HG03039 (cell line): ENCODE data around the gene RP2.
A peak's percentile ranks its signal among the peaks of the same experiment; 100 is the strongest.

Source experiments
- ATAC-seq: cut with Tn5 transposase; IDR thresholded peaks from one replicate; pipeline ENCODE4 v1.9.1; 2021; ENCODE audit warnings: mild to moderate bottlenecking, moderate library complexity; ENCODE audit not compliant: unreplicated experiment

RP2 gene

DNA sequence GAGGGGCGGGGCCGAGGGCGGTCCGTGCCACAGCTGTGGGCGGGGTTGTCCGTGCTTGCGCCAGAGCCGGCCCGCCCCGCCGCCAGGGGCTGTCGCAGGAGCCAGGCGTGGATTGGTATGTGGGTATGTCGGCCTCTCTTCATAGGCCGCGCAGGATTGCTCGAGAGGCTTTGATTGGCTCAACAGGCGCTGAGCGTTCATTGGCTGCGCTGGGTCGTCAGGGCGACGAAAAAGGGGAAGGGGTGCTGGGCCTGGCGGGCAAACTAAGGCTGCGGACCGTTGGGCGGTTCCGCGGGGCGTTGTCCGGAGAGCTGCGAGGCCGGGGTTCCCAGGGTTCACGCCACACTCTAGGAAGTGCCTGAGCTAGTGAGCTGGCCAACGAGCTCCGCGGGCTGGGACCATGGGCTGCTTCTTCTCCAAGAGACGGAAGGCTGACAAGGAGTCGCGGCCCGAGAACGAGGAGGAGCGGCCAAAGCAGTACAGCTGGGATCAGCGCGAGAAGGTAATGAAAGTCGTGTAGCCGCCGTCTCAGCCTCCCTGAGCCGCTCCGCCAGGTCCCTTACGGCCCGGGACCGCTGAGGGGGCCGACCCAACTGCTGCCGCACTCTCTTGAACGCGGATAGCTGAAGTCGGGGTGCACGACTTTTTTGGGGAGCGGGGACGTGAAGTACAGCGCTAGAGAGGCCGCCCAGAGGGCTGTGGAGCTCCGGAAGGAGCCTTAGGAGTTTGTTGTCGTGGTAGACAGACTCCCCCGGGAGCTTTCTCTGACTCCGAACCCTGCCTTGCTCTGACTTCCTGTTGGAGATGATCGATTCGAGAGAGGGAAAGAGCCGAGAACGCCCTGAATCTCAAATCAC, at the start of gene RP2:
RP2 (plus strand) TSS at position 343 of the 857 bp plus-strand sequence; CDS start at position 401, 58 bp downstream.
- peak; percentile 98 for ATAC-seq

- ATAC-seq = no peak
Measured at GRCh38 chrX:46788902-46789301, 47.9 kb upstream of the RP2 start.

DNA sequence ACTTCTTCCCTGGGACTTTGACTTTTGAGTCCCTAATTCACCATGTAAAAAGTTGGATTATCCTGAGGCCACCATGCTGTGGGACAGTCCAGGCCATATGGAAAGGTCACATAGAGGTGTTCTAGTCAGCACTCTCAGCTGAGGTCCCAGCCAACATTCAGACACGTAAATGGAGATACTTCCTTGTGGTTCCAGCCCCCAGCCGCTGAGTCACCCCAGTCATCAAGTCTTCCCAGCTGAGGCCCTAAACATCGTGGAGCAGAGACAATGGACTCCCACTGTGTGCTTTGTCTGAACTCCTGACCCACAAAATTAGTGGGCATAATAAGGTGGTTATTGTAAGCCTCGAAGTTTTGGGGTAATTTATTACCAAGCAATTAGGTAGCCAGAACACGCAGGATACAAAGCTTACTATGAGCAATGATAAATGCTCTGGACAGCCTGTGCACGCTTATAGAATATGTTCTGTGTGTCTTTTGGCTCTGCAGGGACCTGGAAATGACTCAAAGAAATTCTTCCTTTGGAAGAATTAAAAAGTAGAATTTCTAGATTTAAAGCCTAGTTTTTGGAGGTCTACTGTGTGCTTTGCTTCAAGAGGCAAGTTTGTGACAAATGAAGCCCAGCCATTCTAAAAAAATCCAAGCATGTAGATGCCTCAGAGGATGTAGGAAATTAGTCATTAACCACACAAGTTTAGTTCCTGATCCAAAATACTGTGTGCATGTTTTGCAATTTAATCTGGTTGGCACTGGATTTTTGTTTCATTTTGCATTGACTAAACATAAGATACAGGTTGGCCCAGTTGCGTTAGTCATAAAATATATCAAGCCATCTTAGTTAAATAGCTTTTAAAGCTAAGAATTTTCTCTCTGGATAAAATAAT, 44.7 kb upstream of the RP2 start:
- ATAC-seq = no peak

DNA sequence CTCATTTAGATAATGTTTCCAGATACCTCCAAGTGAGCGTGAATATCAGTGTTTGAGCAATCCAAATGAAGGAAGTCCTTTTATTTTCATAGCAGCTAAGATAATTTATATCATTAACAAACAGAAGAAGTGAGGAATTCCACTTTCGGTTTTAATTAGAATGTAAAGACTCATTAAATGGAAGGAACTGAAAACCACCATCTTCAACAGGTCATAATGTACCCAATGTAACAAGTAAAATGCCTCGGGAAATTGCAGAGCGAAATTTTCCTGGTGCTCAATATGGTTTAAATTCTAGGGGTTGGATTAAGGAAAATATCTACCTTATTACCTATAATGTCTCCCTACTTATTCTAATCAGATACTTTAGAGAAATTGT, 44.0 kb upstream of the RP2 start:
- ATAC-seq = no peak

DNA sequence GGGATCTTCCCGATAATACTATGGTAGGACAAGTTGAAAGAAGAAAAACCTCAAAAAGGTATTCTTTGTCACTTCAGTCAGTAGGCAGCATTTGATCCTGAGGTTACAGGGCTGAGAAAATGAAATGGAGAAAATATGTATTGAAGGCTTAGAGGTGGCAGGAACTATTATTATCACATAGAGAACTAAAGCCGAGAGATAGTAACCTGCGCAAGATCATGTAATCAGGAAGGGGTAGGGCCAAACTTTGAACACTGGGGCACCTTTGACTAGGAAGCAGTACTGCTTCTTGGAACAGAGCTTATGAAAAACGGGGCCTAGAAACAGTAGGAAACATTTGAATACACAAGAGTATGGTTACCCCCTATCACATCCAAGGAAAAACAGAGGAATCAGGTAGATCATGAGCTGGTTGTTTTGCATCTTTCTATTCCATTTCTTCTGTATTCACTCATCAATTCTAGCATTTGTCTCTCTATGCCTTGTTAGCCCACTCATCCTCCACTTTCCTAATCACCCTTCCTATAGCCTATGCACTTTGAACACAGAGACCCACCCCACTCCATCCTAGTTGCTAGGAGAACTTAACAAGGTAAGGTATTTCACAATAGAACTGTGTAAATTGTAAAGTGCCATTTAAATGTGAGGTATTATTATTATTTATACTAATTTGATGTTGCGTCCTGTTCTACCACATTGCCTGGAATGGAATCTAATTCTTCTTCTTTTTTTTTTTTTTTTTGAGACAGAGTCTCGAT, 43.3 kb upstream of the RP2 start:
- no peak for ATAC-seq

- no peak for ATAC-seq
Measured at GRCh38 chrX:46796574-46797191, 40.2 kb upstream of the RP2 start.

GRCh38 chrX:46803140-46803539, 33.7 kb upstream of the RP2 start:
- ATAC-seq = no peak

- ATAC-seq = no peak
Measured at GRCh38 chrX:46805270-46805669, 31.6 kb upstream of the RP2 start.

GRCh38 chrX:46811121-46811520, 25.7 kb upstream of the RP2 start:
- no peak for ATAC-seq

GRCh38 chrX:46812445-46812844, 24.4 kb upstream of the RP2 start:
- ATAC-seq = no peak

DNA sequence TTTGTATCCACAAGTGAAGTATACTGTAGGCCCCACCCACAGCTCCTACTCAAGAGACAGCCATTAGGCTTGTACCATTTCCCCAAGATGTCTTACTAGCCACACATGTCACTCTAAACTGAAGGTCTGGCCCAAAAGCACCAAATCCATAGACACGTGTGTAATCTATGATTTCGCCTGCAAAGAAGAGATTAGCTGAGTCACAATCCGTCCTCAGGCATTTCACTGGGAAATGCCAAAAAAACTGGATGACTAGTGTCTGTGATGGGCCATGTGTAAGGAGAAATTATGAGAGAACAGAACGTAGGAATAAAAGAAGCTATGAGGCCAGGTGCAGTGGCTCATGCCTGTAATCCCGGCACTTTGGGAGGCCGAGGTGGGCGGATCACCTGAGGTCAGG, 21.9 kb upstream of the RP2 start:
- no peak for ATAC-seq

DNA sequence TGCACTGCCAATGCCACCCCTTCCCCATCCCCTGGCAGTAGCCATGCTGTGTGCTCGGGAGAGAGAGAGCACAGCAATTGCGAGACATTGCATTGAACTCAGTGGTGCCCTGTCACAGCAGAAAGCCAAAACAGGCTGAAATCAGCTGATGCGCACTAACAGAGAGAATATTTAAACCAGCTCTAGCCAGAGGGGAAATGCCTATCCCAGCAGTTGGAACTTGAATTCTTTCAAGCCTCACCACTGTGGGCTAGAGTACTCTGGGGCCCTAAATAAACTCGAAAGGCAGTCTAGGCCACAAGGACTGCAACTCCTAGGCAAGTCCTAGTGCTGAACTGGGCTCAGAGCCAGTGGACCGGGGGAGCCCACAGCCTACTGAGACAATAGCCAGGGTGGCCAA, 17.7 kb upstream of the RP2 start:
- no peak for ATAC-seq

GRCh38 chrX:46820391-46821100, 16.3 kb upstream of the RP2 start:
- no peak for ATAC-seq

DNA sequence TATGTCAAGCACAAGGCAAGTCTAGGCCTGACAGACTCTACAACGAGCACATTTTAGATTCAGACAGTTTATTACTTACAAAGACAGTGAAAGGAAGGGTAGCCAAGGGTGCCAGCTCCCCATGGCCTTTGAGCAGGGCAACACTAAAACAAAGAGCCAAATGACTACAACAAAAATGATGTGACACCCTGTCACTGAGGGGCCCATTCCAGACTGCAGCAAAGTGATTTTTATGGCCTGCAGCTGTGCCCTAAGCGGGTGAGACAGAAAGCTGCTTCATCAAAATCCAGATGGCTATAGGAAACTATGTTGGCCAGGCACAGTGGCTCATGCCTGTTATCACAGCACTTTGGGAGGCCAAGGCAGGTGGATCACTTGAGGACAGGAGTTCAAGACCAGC, 13.4 kb upstream of the RP2 start:
- no peak for ATAC-seq

- ATAC-seq = no peak
Measured at GRCh38 chrX:46831765-46832327, 5.0 kb upstream of the RP2 start.

GRCh38 chrX:46837558-46838485, 979 bp downstream of the RP2 start:
- ATAC-seq = no peak

- no peak for ATAC-seq
Measured at GRCh38 chrX:46838486-46838870, 1.6 kb downstream of the RP2 start.

GRCh38 chrX:46838974-46839480, 2.2 kb downstream of the RP2 start:
- no peak for ATAC-seq

GRCh38 chrX:46840946-46841345, 4.1 kb downstream of the RP2 start:
- no peak for ATAC-seq
